Panc1 (cell line): Measurements from ENCODE around the gene GPR31.

Experiments used
- POLR2AphosphoS5 ChIP-seq: IDR thresholded peaks from 2 replicates; pipeline ENCODE4 v1.6.1; 2012; ENCODE audit warnings: mild to moderate bottlenecking, low read depth, low read length, moderate library complexity
- TF ChIP-seq, protein P1 (sequence below): fragments of 450-650 bp; IDR thresholded peaks from 2 replicates; pipeline ENCODE4 v1.5.1; 2017; ENCODE audit warnings: mild to moderate bottlenecking

DNA sequence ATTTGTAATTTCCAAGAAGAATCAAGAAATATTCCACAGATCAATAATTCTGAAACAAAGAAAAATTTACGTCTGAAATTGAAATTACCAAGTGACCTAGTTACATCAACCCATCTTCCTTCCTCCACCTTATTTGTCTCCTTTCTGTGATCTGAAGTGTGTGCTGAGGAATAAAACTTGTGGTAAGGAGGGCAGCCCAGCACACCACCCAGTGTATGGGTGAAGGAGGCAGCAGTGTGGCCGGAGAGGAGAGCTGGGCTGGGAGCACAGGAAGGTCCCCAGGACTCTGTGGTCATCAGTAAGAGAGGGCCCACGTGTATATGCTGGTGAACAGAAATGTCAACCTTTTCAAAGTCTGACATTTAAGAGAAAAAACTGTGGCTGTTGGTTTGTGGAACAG, 46.2 kb downstream of the GPR31 start:
- TF ChIP-seq, protein P1, sequence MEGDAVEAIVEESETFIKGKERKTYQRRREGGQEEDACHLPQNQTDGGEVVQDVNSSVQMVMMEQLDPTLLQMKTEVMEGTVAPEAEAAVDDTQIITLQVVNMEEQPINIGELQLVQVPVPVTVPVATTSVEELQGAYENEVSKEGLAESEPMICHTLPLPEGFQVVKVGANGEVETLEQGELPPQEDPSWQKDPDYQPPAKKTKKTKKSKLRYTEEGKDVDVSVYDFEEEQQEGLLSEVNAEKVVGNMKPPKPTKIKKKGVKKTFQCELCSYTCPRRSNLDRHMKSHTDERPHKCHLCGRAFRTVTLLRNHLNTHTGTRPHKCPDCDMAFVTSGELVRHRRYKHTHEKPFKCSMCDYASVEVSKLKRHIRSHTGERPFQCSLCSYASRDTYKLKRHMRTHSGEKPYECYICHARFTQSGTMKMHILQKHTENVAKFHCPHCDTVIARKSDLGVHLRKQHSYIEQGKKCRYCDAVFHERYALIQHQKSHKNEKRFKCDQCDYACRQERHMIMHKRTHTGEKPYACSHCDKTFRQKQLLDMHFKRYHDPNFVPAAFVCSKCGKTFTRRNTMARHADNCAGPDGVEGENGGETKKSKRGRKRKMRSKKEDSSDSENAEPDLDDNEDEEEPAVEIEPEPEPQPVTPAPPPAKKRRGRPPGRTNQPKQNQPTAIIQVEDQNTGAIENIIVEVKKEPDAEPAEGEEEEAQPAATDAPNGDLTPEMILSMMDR = no peak
- no peak for TF ChIP-seq POLR2AphosphoS5
